Left lung (tissue), 10 donors: ENCODE data around the gene MCF2L2. TPM values are rescaled to one million over a fixed set of nuclear protein-coding genes. Genes with fewer than 3 reads are reported as not detected.

ENCODE experiments used
- ATAC-seq: fragments of 200-7000 bp; cut with Tn5 transposase; one replicate; pipeline ENCODE4 v1.9.1; 2020; ENCODE audit warnings: moderate library complexity
- DNase-seq, 4 donors: peaks; one replicate each; pipeline ENCODE4 v3.0.0-alpha.2; 2013 to 2020
- H3K27ac ChIP-seq, 2 donors: fragments of 200-600 bp; sonication (generic) in 1 of 2; one replicate each; pipeline versions ENCODE4 v1.5.0 to v1.8.0; 2020 to 2021
- H3K27me3 ChIP-seq, 2 donors: fragments of 200-600 bp; sonication (generic) in 1 of 2; one replicate each; pipeline versions ENCODE4 v1.5.0 to v1.8.0; 2020 to 2021
- H3K36me3 ChIP-seq, 2 donors: fragments of 200-600 bp; sonication (generic) in 1 of 2; one replicate each; pipeline versions ENCODE4 v1.5.0 to v1.8.0; 2020 to 2021
- H3K4me1 ChIP-seq, 2 donors: fragments of 200-600 bp; one replicate each; pipeline ENCODE4 v1.8.0; 2021
- H3K4me3 ChIP-seq, 2 donors: fragments of 200-600 bp; sonication (generic) in 1 of 2; one replicate each; pipeline versions ENCODE4 v1.5.0 to v1.8.0; 2020 to 2021; ENCODE audit warnings: mild to moderate bottlenecking in 1 of 2
- H3K9me3 ChIP-seq, 2 donors: fragments of 200-600 bp; sonication (generic) in 1 of 2; one replicate each; pipeline versions ENCODE4 v1.5.0 to v1.8.0; 2020 to 2021
- intact Hi-C, 2 donors: fragments of 100-400 bp; cut with DNase I; formaldehyde crosslinking; loops; one replicate each; pipeline versions ENCODE4 v1.11.2 to v1.14.2; 2022
- polyA plus RNA-seq, 6 donors: library from polyadenylated mRNA; unstranded; fragments of 120-200 nt; gene quantifications; one replicate each; pipeline ENCODE4 v1.2.1, GENCODE V29; 2013; ENCODE audit not compliant: insufficient read length in 6 of 6
- total RNA-seq, 2 donors: library from RNA; stranded (reverse); fragmentation: NEBNext Ultra II Directional; extraction: Animal tissue kit (Norgen Biotek cat#: 25700); gene quantifications; one replicate each; pipeline ENCODE4 v1.2.1, GENCODE V29; 2021
- TF ChIP-seq, protein P1 (sequence below), 2 donors: fragments of 200-600 bp; sonication (generic) in 1 of 2; IDR thresholded peaks; one replicate each; pipeline versions ENCODE4 v1.5.0 to v1.8.0; 2021; ENCODE audit warnings: antibody characterized with exemption in 2 of 2
- donor health status: DM: no; HTN: yes; CAD: no.
- donor health status: DM: no; HTN: no; CAD: no.

Gene MCF2L2
- total and polyA plus RNA-seq, 8 donors: 0.41 to 3.5 (median 2.2) TPM

DNA sequence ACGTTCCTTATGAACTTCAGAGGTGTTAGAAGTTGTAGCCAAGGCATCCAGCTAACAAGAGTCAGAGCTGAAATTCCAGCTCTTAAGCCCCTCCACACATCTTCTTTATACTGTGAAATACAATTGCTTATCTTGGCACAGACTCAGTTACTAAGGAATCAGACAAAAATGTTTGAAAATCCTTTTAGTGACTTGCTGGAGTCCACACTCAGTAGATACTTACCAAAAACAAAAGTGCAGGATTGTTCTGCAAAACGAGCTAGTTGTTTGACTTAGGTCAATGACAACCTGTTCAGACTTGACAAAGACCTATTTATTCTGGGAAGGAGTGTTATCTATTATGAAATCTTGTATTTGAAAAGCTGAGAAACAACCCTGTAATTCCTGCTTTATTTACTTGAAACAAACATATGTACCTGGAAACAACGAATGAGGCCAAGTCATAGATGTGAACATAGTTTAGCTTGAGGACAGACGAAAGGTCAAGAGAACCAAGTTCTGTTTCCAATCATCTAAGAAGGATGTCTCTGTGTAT, 136.9 kb downstream of the MCF2L2 start:
- DNase-seq (no peak), ATAC-seq (peak; percentile 24)
- H3K9me3 ChIP-seq: no peaks in the 10 kb centered on the region
- no peaks in the 10 kb centered on the region for H3K27me3 ChIP-seq
- intact Hi-C loops: no loop called here
- TF ChIP-seq, protein P1, sequence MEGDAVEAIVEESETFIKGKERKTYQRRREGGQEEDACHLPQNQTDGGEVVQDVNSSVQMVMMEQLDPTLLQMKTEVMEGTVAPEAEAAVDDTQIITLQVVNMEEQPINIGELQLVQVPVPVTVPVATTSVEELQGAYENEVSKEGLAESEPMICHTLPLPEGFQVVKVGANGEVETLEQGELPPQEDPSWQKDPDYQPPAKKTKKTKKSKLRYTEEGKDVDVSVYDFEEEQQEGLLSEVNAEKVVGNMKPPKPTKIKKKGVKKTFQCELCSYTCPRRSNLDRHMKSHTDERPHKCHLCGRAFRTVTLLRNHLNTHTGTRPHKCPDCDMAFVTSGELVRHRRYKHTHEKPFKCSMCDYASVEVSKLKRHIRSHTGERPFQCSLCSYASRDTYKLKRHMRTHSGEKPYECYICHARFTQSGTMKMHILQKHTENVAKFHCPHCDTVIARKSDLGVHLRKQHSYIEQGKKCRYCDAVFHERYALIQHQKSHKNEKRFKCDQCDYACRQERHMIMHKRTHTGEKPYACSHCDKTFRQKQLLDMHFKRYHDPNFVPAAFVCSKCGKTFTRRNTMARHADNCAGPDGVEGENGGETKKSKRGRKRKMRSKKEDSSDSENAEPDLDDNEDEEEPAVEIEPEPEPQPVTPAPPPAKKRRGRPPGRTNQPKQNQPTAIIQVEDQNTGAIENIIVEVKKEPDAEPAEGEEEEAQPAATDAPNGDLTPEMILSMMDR (IDR thresholded peaks at IDR 0.05): no peak
- H3K27ac ChIP-seq: no peak overlapping the region
- peaks cover 0 to 31% of the 10 kb centered on the region in 2 donors for H3K4me1 ChIP-seq
- no peak overlapping the region for H3K4me3 ChIP-seq
- H3K36me3 ChIP-seq: no peaks in the 10 kb centered on the region

DNA sequence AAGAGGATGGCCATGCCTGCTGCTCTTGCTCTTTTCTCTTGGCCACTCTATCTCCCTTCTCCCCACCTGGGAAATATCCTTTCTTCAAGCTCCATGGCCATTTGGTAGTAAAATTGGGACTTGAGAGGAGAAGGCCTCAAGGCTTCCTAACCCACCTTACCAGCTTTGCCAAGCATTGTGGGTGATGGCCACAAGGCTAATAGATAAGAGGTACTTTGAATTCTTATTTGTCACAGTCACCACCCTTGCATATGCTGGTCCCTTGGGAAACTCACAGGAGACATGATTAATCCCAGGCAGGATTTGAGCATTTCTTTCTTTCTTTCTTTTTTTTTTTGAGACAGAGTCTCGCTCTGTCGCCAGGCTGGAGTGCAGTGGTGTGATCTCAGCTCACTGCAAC, 138.2 kb downstream of the MCF2L2 start:
- no peak overlapping the region for H3K4me3 ChIP-seq
- H3K27ac ChIP-seq: no peak overlapping the region
- peaks cover 4 to 31% of the 10 kb centered on the region in 2 donors for H3K4me1 ChIP-seq
- H3K27me3 ChIP-seq: no peaks in the 10 kb centered on the region
- H3K9me3 ChIP-seq: no peaks in the 10 kb centered on the region
- TF ChIP-seq, protein P1 (IDR thresholded peaks at IDR 0.05): no peak
- no peak for ATAC-seq
- no peak for DNase-seq
- H3K36me3 ChIP-seq: no peaks in the 10 kb centered on the region
- intact Hi-C loops: no loop called here

DNA sequence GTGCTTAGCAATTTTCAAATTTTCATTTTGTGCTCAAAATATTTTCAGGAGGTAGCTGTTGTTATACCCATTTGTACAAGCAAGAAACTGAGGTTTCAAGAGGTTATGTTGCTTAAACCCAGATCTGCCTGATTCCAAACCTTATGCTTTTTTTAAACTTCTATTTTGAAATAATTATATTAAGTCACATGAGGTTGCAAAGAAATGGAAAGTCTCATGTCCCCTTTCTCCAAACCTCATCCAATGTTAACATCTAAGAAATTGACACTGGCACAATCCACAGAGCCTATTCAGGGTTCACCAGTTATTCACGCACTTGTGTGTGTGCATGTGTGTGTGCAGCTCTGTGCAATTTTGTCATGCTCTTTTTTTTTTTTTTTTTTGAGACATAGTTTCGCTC, 140.3 kb downstream of the MCF2L2 start:
- Histone ChIP-seq H3K27me3 (no peaks in the 10 kb centered on the region), H3K27ac (no peak overlapping the region), H3K9me3 (no peaks in the 10 kb centered on the region), H3K4me3 (no peak overlapping the region), H3K36me3 (no peaks in the 10 kb centered on the region), H3K4me1 (peaks cover 7 to 33% of the 10 kb centered on the region in 2 donors)
- ATAC-seq (no peak), DNase-seq (no peak)
- TF ChIP-seq, protein P1 (IDR thresholded peaks at IDR 0.05): no peak
- intact Hi-C loops: no loop called here

DNA sequence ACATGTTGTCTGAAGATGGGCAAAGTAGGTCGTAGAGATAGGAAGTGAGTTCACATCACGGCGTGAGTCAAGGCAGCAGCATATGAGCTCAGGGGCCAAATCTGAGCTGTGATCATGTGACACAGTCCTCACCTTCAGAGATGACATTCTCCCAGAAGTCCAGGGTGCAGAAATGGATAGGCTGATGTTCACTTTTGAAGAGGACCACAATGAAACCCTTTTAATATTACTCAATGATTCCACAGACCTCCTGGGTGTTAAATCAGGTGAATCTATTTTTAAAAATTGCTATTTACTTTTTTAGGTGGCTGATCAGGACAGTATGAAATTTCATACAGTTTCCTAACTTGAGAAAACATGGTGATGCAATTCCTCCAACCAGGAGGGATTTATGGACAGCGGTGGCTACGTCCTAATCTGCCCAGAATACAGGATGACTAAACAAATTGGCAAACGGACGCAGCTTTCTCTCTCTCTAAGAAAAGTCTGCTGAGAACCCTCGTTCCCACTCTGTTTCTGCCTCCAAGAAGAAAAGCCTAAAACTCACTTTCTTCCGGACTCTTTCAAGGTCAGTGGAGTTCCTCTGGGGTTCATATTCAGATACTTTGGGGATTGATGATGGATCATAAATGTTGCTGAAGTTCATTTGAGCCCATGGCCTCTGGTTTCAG, 141.0 kb downstream of the MCF2L2 start:
- intact Hi-C loops: no loop called here
- H3K27me3 ChIP-seq: no peaks in the 10 kb centered on the region
- ATAC-seq (peak; percentile 27), DNase-seq (no peak)
- no peak overlapping the region for H3K27ac ChIP-seq
- no peak overlapping the region for H3K4me3 ChIP-seq
- H3K9me3 ChIP-seq: no peaks in the 10 kb centered on the region
- H3K4me1 ChIP-seq: peaks cover 7 to 33% of the 10 kb centered on the region in 2 donors
- H3K36me3 ChIP-seq: no peaks in the 10 kb centered on the region
- TF ChIP-seq, protein P1 (IDR thresholded peaks at IDR 0.05): no peak

DNA sequence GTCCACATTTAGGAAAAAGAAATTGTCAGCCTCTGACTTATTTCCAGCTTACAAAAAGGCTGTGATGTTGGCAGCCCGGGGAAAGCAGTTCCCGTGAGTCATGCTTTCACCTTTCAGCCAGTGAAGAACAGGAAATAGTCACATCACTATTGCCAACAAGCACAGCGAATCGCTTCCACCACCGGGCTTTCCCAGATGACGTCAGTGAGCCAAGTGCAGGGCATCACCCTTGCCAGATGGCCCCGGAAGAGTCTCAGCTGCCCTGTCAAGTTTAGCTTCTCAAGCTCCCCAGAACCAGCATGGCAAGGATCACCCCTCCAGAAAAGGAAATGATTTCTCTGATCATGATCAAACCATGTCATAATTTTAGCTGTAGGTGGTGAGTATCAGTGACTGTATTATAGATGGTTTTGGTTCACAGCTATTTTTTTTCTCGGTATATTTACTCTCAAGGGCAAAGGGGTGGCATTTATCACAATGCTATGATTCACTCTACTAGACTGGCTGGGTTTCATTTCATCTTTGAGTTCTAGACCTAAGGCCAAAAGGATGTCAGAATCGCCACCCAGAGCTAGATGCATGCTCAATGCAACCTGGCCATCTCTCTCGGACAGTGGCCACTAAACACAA, 142.5 kb downstream of the MCF2L2 start:
- no peaks in the 10 kb centered on the region for H3K36me3 ChIP-seq
- peaks cover 7 to 33% of the 10 kb centered on the region in 2 donors for H3K4me1 ChIP-seq
- H3K27ac ChIP-seq: peak overlapping the region; percentile 70 to 84
- no peaks in the 10 kb centered on the region for H3K27me3 ChIP-seq
- no peak overlapping the region for H3K4me3 ChIP-seq
- ATAC-seq (peak; percentile 93), DNase-seq (peak in 3 of 4 donors; percentile 57 to 92 (median 91))
- TF ChIP-seq, protein P1 (IDR thresholded peaks at IDR 0.05): no peak
- no peaks in the 10 kb centered on the region for H3K9me3 ChIP-seq
- intact Hi-C loops: no loop called here
